GM18519 (cell line): ENCODE data around the gene SSBP2.

Experiments used
- ATAC-seq: cut with Tn5 transposase; IDR thresholded peaks from one replicate; pipeline ENCODE4 v1.9.1; 2021; ENCODE audit warnings: mild to moderate bottlenecking, moderate library complexity; ENCODE audit not compliant: unreplicated experiment, low FRiP score

SSBP2 gene

DNA sequence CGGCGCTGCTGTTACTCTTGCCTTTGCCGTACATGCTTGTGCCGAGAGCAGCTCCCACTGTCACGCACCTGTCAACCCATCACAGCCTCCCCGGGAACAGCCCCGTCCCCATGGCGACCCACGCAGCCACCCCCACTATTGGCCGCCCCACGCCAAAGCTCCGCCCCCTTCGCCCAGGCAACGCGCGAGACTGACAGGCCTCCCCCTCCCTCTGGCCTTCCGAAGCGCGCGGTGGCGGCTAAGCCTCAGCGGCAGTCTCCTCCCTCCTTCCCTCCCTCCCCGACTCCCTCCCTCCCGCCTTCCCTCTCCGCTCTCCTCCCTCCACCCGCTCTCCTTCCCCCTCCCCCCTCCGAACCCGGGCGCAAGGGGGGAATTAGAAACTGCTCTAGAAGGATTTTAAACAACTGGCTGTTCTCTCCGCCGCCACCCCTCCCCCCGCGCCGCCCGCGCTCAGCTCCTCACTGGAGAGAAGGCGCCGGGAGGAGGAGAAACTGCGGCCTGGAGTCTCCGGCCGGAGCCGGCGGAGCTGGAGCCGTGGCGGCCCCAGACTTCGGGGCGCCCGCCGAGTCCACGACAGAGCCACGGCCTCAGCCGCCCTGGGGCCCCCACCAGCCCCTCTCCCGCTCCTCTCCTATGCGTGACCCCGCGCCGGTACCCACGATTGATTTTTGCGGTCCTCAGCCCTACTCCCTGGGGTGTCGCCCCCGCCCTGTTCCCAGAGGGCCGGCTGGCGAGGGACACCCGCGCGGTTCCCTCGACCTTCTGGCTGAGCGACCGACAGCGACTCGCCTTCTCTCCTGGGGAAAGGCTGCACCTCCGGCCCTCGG is at the start of gene SSBP2:
Gene SSBP2, minus strand, starts transcription at position 89 of the 827 bp plus-strand sequence. Its CDS starts 55 bp downstream, at position 34.
- ATAC-seq: peak; percentile 39

DNA sequence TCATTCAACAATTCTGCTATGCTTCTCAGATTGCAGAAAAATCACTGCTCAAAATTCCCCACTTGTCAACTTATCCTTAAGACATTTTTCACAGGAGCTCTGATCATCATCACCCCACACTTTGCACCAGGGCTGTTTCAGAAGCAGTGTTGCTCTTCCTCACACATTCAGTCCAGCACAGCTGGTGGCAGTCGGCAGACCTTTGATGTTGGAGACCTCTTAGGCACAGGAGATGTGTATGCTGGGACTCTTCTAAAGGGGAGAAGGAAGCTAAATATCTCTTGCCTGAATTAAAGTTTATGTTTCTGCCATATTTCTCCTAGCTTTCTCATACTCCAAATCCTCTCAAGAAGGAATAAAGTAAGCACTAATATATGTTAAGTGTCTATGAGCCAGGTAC is 44.8 kb upstream of the SSBP2 start:
- no peak for ATAC-seq

DNA sequence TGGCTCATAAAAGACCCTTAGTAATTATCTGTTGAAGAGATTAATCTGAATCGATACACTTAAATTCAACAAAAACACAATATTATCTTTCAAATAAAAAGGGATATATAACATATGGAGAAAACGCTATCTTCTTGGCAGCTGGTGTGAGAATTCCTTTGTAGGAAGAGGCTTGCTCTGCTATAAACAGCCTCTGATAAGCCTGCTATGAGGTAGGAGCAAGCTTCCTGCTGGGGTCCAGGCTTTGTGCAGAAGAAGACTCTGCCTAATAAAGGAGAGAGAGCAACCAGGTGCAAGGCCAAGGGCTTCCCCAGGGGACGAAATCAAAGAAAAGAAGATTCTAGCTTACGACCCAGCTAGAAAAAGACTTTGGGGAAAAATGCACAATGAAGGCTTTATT is 43.3 kb upstream of the SSBP2 start:
- ATAC-seq: no peak

DNA sequence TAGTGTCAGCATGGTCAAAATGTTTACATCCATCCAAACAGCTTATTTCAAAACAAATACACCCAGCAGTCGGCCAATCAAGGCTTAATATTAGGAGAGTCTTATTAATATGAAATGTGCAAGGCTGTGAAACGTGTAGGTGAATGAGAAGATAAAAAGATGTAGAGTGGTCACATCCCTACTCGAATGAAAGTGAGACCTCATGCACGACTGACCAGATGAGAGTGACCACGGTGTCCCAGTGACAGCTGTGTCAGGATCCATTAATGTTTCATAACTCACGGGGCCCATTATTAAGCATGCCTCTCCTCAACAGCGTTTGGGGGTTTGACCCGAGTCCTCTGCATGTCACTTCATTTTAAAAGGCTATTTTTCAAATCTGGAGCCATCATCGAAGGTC is 39.4 kb upstream of the SSBP2 start:
- no peak for ATAC-seq

- ATAC-seq: no peak
Measured at GRCh38 chr5:81789033-81789432, 38.1 kb upstream of the SSBP2 start.

- ATAC-seq: no peak
Measured at GRCh38 chr5:81788329-81788728, 37.4 kb upstream of the SSBP2 start.

GRCh38 chr5:81787474-81788242 is 36.8 kb upstream of the SSBP2 start:
- ATAC-seq: no peak

DNA sequence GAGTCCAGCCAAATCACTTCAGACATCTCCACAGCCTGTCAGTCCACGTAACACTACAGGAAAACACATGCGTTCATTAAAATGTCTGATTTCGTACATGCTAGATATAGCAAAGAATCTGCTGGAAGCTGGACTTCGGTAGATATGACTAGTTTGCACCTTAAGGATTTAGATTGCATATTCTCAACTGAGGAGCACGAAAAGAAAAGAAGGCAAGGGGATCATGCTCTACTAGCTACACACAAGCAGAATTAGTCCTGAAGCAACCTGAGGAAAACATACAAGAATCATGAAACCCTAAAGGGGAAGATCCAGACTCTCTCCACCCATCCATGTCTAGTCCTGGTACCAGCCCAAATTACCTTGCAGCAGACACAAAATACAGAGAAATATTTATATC is 36.1 kb upstream of the SSBP2 start:
- no peak for ATAC-seq

DNA sequence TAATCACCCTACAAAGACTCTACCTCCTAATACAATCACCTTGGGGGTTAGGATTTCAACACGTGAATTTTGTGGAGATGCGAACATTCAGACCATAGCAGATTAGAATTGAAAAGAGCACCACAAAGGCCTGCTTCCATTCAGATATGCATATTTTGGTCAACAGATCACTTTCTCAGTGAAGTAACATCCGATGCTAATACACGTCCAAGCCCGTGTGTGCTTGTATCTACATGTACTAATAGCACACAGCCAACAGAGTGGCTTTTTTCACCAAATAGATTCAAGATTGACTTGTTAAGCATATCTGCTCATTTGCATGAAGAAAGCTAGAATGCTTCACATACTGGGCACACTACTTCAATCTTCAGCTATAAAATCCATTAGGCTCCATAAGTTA is 35.6 kb upstream of the SSBP2 start:
- no peak for ATAC-seq

- no peak for ATAC-seq
Measured at GRCh38 chr5:81785322-81785721, 34.4 kb upstream of the SSBP2 start.

GRCh38 chr5:81783401-81783800 is 32.5 kb upstream of the SSBP2 start:
- no peak for ATAC-seq

DNA sequence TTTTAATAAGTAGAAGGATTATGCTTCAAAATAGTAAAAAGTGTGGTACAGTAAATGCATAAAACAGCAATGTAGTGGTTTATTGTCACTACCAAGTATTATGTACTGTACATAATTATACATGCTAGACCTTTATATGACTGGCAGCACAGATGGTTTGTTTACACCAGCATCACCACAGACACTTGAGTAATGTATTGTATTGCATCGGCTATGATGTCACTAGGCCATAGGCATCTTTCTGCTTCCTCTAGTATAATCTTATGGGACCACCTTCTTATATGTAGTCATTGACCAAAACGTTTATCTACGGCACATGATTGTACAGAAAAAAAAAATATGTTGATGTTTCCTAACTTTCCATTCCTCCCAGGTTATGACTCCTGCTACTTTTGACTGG is 31.9 kb upstream of the SSBP2 start:
- no peak for ATAC-seq

DNA sequence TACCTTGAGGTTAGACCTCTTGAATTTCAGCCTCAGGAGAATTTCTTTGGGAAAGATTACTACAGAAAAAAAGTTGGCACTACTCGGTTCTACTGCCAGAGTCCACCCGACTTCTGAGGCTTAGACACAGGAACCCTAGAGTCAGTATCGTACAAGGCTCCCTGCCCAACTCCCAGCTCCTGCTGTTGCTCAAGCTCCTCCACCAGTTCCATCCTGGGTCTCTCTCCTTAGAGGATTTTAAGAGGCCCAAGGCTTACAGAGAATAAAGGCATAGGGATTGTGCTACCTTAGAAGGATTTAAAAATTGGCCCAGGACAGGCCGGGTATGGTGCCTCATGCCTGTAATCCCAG is 29.0 kb upstream of the SSBP2 start:
- no peak for ATAC-seq

GRCh38 chr5:81779125-81779915 is 28.4 kb upstream of the SSBP2 start:
- peak; percentile 73 for ATAC-seq

DNA sequence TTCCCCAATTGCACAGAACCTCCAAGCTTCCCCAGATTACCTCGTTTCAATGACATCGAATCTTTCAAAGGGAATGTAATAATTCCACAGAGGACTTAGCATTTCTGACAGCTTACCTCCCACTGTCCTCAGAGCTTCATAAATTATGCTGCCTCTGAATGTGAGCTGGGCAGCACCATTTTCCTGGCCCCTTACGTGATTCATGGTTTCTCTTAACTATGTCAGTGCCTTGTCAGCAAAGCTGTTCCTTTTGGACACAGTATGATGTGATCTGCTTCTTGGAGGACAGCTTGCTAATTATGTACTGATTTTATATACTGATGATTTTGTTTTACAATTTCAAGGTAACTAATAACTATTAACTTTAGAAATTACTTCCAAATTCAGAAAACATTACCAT is 27.7 kb upstream of the SSBP2 start:
- ATAC-seq: no peak

- no peak for ATAC-seq
Measured at GRCh38 chr5:81776258-81776657, 25.4 kb upstream of the SSBP2 start.

DNA sequence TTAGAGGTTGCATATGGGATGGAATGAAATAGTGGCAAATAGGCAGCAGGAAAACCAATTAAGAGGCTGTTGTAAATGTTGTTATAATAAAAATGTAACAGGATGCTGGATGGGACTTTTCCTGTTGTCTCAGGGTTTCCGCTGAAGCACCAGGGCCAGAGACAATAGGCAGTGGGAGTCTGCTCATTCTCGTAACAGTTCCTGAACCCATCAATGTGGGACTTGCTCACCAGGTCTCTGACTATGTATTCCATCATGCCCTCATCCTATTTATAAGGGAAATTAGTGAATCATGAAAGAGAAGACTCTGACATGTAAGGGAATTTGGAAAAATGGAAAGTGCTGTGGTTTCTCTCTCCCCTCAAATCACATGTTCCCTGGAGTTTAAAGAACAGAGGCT is 23.5 kb upstream of the SSBP2 start:
- ATAC-seq: no peak

DNA sequence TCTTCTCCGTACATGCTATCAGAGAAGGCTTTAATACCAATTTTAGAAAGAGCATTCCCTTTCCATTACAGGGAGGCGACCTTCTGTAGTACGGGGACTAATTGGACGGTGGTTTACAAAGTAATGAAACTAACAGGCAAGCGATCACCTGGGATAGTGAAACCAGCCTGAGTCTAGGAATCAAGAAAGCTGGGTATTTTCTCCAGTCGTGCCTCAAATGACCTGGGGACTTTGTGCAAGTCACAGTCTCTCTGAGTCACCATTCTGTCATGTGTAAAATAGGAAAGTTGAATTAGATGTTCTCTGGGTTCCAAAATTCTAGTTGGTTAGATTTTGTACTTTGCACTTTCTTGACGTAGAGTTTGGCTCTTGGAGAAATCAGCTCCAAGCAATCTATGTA is 22.7 kb upstream of the SSBP2 start:
- ATAC-seq: no peak

- no peak for ATAC-seq
Measured at GRCh38 chr5:81773161-81773560, 22.3 kb upstream of the SSBP2 start.

DNA sequence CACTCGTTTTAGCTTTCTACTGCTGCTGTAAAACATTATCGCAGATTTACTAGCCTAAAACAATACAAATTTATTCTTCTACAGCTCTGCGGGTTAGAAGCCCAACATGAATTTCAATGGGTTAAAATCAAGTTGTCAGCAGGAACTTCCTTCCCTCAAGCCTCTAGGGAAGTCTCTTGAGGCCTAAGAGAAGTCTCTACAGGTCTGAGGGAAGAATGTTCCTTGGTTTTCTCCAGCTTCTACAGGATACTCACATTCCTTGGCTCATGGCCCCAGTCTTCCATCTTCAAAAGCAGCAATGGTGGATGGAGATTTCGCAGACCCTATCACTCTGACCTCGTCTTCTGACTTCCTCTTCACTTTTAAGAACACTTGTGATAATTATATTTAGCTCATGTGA is 21.6 kb upstream of the SSBP2 start:
- no peak for ATAC-seq

DNA sequence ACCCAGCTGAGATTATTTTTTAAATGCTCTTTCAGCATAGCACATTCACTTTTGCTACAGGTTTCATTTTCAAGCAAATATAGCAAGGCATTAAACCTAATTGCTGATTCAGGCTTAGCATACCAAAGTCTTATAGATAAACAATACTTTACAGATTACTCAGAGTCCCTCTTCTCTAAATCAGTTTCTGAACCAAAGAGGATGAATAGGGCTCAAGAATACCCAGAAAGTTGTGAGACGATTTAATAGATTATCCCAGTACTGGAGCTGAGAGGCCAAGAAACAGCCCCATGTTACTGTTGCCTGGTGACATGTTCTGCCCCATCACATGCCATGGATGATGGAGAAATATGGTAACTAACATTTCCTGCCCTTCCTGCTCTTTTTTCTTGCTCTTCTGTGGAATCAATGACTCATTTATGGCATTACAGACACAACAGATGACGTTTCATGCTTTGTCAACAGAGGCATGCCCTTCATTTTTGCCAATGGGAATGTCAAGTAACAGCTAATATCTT is 18.1 kb upstream of the SSBP2 start:
- no peak for ATAC-seq
